ENCODE results near the gene RAB3D. TPM values are rescaled to one million over a fixed set of nuclear protein-coding genes. Genes with fewer than 3 reads are reported as not detected.
A peak's percentile ranks its signal among the peaks of the same experiment; 100 is the strongest.

RAB3D gene
- total RNA-seq, 1 experiment from 2014 or later: 29.4 TPM

DNA sequence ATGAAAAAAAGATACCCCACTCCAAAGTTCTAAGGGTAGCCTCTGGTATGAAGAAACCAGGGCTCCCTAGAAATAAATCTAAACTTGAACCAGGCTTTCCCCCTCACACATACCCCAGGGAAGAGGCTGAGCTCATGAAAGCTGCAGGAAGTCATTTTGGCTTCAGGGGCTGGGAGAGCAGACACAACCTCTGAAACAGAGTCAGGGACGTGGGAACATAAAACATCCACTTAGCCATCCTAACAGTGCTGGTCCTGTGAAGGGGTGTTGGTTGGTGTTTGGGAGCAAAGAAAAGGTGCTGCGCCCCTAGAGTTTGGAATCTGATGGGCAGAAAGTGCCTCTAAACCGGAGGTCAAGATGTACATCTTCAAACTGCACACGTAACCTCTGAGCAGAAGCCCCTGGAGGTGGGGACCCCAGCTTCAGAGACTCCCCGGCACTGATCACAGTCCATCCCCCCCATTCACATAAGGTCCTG lies 15.8 kb downstream of the RAB3D start:
- Histone ChIP-seq H3T11ph (ENCODE audit: low read length) (no peak overlapping the region), H4K20me1 (ENCODE audit: control insufficient read depth, insufficient read depth, insufficient read length) (no peaks in the 10 kb centered on the region), H2BK15ac (ENCODE audit: low read depth, low read length) (no peak overlapping the region), H3K79me2 (ENCODE audit: insufficient read depth, low read length) (no peaks in the 10 kb centered on the region), H2AFZ (ENCODE audit: low read length) (no peak overlapping the region), H2BK20ac (ENCODE audit: low read depth, low read length, poor library complexity, severe bottlenecking) (no peak overlapping the region), H4K5ac (ENCODE audit: insufficient read length, low read depth, low read length) (no peak overlapping the region), H3K4ac (ENCODE audit: low read depth, low read length) (no peak overlapping the region), H3K79me1 (ENCODE audit: insufficient read depth, low read depth, low read length, poor library complexity, severe bottlenecking) (no peaks in the 10 kb centered on the region), H3K23me2 (ENCODE audit: insufficient read length, low read depth, low read length, poor library complexity, severe bottlenecking) (no peaks in the 10 kb centered on the region), H2BK5ac (ENCODE audit: insufficient read length, low read length) (no peak overlapping the region), H3K23ac (ENCODE audit: insufficient read length, low read depth, low read length) (no peak overlapping the region), H3K14ac (ENCODE audit: insufficient read depth, low read length) (no peak overlapping the region), H3K9me3 (ENCODE audit: control insufficient read depth, low read depth, low read length) (no peaks in the 10 kb centered on the region), H4K91ac (ENCODE audit: insufficient read length, low read depth, low read length) (no peak overlapping the region), H2AK5ac (ENCODE audit: insufficient read length, low read length) (no peak overlapping the region), H3K27ac (ENCODE audit: insufficient read length, low read depth, low read length) (no peak overlapping the region), H3K27me3 (ENCODE audit: insufficient read depth, low read length) (no peaks in the 10 kb centered on the region), H2BK12ac (ENCODE audit: insufficient read length, low read depth, low read length) (no peak overlapping the region), H3K9ac (ENCODE audit: extremely low read depth, insufficient read length, low read length) (no peak overlapping the region), H2BK120ac (ENCODE audit: low read depth, low read length, poor library complexity, severe bottlenecking) (no peak overlapping the region), H4K8ac (replicated peaks; ENCODE audit: insufficient read length, low read depth, low read length) (no peak overlapping the region), H3K18ac (ENCODE audit: insufficient read length, low read depth, low read length) (no peak overlapping the region), H3K56ac (ENCODE audit: insufficient read length, low read depth, low read length) (no peak overlapping the region), H3K4me1 (ENCODE audit: insufficient read depth, low read length) (no peaks in the 10 kb centered on the region), H3K4me2 (ENCODE audit: insufficient read depth, insufficient read length, low read length) (no peak overlapping the region)
- no peak for DNase-seq
- H3K27ac Mint-ChIP-seq: peak overlapping the region in 1 of 3 experiments; percentile 77; a peak in 1 of 7 replicates
- TF ChIP-seq CTCF (conservative IDR thresholded peaks at IDR 0.05): no peak; the same call in 2 of the 3 replicates
- WGBS (ENCODE audit: extremely low coverage, insufficient read length, low lambda C conversion rate): no CpG with 5 or more reads among the region's 5 CpGs
- H3K9me3 Mint-ChIP-seq: no peaks in the 10 kb centered on the region
- H3K27me3 Mint-ChIP-seq (ENCODE audit: low read depth): peaks cover 5% of the 10 kb centered on the region; the same call in 1 of the 2 replicates
- H3K4me1 Mint-ChIP-seq: peaks cover 6 to 11% of the 10 kb centered on the region in 2 experiments
- H3K36me3 Mint-ChIP-seq (ENCODE audit: insufficient read depth in 1 of 3, low read depth in 3 of 3): peaks cover 0 to 13% (median 9%) of the 10 kb centered on the region in 3 experiments; a peak in 3 of 7 replicates
- no peak overlapping the region for H3K4me3 Mint-ChIP-seq

Measured in H9 (cell line).